Fibroblast of lung (primary cell): ENCODE results near the gene FAM181A. TPM values are rescaled to one million over a fixed set of nuclear protein-coding genes. Genes with fewer than 3 reads are reported as not detected.

Source experiments
- DNase-seq, 2 donors: peaks; one replicate each; pipeline versions ENCODE4 v3.0.0 to v3.0.0-alpha.2; 2010; ENCODE audit warnings: low read depth in 2 of 2
- H2AFZ ChIP-seq: 2 replicates; pipeline ENCODE4 v1.5.1; 2012; ENCODE audit warnings: low read length, control low read depth, inconsistent platforms
- H3K27ac ChIP-seq: 2 replicates; pipeline ENCODE4 v1.5.1; 2011; ENCODE audit warnings: low read length, control low read depth; ENCODE audit not compliant: insufficient read depth
- H3K27me3 ChIP-seq: 2 replicates; pipeline ENCODE4 v1.5.1; 2011; ENCODE audit warnings: mild to moderate bottlenecking, low read length; ENCODE audit not compliant: control insufficient read depth, insufficient read depth
- H3K36me3 ChIP-seq: 2 replicates; pipeline ENCODE4 v1.5.1; 2011; ENCODE audit warnings: low read length; ENCODE audit not compliant: control insufficient read depth, insufficient read depth
- H3K4me1 ChIP-seq: 2 replicates; pipeline ENCODE4 v1.5.1; 2011; ENCODE audit warnings: low read length; ENCODE audit not compliant: control insufficient read depth, insufficient read depth; ENCODE audit errors: extremely low read depth
- H3K4me2 ChIP-seq: 2 replicates; pipeline ENCODE4 v1.5.1; 2011; ENCODE audit warnings: low read length, control low read depth; ENCODE audit not compliant: insufficient read depth; ENCODE audit errors: extremely low read depth
- H3K4me3 ChIP-seq, 4 experiments: fragments of 200-600 bp in 1 of 4; sonication (generic) in 1 of 4; replicated peaks in 1 of 4; 2 replicates each; pipeline ENCODE4 v1.5.1; 2011 to 2016; ENCODE audit warnings: low read length in 4 of 4, low read depth in 3 of 4, mild to moderate bottlenecking in 3 of 4, control low read depth in 2 of 4, inconsistent platforms in 1 of 4, mixed read lengths in 1 of 4; ENCODE audit not compliant: insufficient read depth in 1 of 4; ENCODE audit errors: control extremely low read depth in 1 of 4
- H3K79me2 ChIP-seq: 2 replicates; pipeline ENCODE4 v1.5.1; 2012; ENCODE audit warnings: mild to moderate bottlenecking, low read length, inconsistent platforms; ENCODE audit not compliant: control insufficient read depth, insufficient read depth
- H3K9ac ChIP-seq: 2 replicates; pipeline ENCODE4 v1.5.1; 2011; ENCODE audit warnings: mild to moderate bottlenecking, low read length, control low read depth; ENCODE audit not compliant: insufficient read depth
- H3K9me3 ChIP-seq: 2 replicates; pipeline ENCODE4 v1.5.1; 2012; ENCODE audit warnings: low read depth, low read length; ENCODE audit not compliant: control insufficient read depth, insufficient read depth
- H4K20me1 ChIP-seq: 2 replicates; pipeline ENCODE4 v1.5.1; 2011; ENCODE audit warnings: low read length; ENCODE audit not compliant: control insufficient read depth, insufficient read depth; ENCODE audit errors: extremely low read depth
- CTCF ChIP-seq, 2 donors: IDR thresholded peaks in 1 of 2; conservative IDR thresholded peaks in 1 of 2; 1 replicate in 1 of 2; 2 replicates in 1 of 2; pipeline ENCODE4 v1.5.1; 2011 to 2012; ENCODE audit warnings: low read length in 2 of 2, control low read depth in 1 of 2, inconsistent platforms in 1 of 2, low read depth in 1 of 2, mild to moderate bottlenecking in 1 of 2
- EZH2 ChIP-seq: IDR thresholded peaks from 2 replicates; pipeline ENCODE4 v1.5.1; 2012; ENCODE audit warnings: low read length, control low read depth, mild to moderate bottlenecking; ENCODE audit errors: missing control alignments
- polyA plus RNA-seq, 2 donors: library from polyadenylated mRNA; depleted of rRNA in 1 of 2; stranded (reverse) in 1 of 2; unstranded in 1 of 2; fragments of >200 nt; gene quantifications; 2 replicates each; pipeline ENCODE4 v1.2.1, GENCODE V29; 2011 to 2012; ENCODE audit warnings: missing spikeins in 1 of 2
- total RNA-seq: library from RNA; depleted of rRNA; stranded (reverse); fragments of >200 nt; gene quantifications from 2 replicates; pipeline ENCODE4 v1.2.1, GENCODE V29; 2014

FAM181A gene
- total and polyA plus RNA-seq, 2 donors (not counting 1 experiment from before 2014, with no cell fraction given), result not detected

GRCh38 chr14:93950948-93951634 is 23.9 kb downstream of the FAM181A start:
- Histone ChIP-seq H3K79me2 (no peaks in the 10 kb centered on the region), H3K4me2 (no peak overlapping the region), H3K9me3 (no peaks in the 10 kb centered on the region), H3K9ac (no peak overlapping the region), H3K27me3 (no peaks in the 10 kb centered on the region), H2AFZ (no peak overlapping the region), H3K4me1 (no peaks in the 10 kb centered on the region), H4K20me1 (no peaks in the 10 kb centered on the region), H3K27ac (no peak overlapping the region), H3K36me3 (no peaks in the 10 kb centered on the region), H3K4me3 (no peak overlapping the region)
- no peak for DNase-seq
- TF ChIP-seq CTCF (conservative IDR thresholded peaks at IDR 0.05 in 1 of 2, IDR thresholded peaks at IDR 0.05 in 1 of 2; ENCODE audit: low read depth in 1 of 2, low read length in 2 of 2) (no peak), EZH2 (no peak)

GRCh38 chr14:93951635-93952540 is 24.7 kb downstream of the FAM181A start:
- H3K27ac ChIP-seq, result no peak overlapping the region
- TF ChIP-seq CTCF (conservative IDR thresholded peaks at IDR 0.05 in 1 of 2, IDR thresholded peaks at IDR 0.05 in 1 of 2; ENCODE audit: low read depth in 1 of 2, low read length in 2 of 2), result no peak
- TF ChIP-seq EZH2, result no peak
- H3K79me2 ChIP-seq, result no peaks in the 10 kb centered on the region
- peak in 1 of 2 donors; percentile 25 for DNase-seq
- H2AFZ ChIP-seq, result no peak overlapping the region
- no peaks in the 10 kb centered on the region for H3K4me1 ChIP-seq
- no peak overlapping the region for H3K4me2 ChIP-seq
- no peak overlapping the region for H3K9ac ChIP-seq
- H3K36me3 ChIP-seq, result no peaks in the 10 kb centered on the region
- H3K9me3 ChIP-seq, result no peaks in the 10 kb centered on the region
- H3K4me3 ChIP-seq, result no peak overlapping the region
- H4K20me1 ChIP-seq, result no peaks in the 10 kb centered on the region
- H3K27me3 ChIP-seq, result no peaks in the 10 kb centered on the region

- Histone ChIP-seq H3K4me2 (no peak overlapping the region), H2AFZ (no peak overlapping the region), H3K79me2 (no peaks in the 10 kb centered on the region), H3K9ac (no peak overlapping the region), H3K4me3 (no peak overlapping the region), H3K27ac (no peak overlapping the region), H3K9me3 (no peaks in the 10 kb centered on the region), H4K20me1 (no peaks in the 10 kb centered on the region), H3K36me3 (no peaks in the 10 kb centered on the region), H3K27me3 (no peaks in the 10 kb centered on the region), H3K4me1 (no peaks in the 10 kb centered on the region)
- no peak for DNase-seq
- no peak for TF ChIP-seq CTCF (conservative IDR thresholded peaks at IDR 0.05 in 1 of 2, IDR thresholded peaks at IDR 0.05 in 1 of 2; ENCODE audit: low read depth in 1 of 2, low read length in 2 of 2)
- no peak for TF ChIP-seq EZH2
These were observed 25.7 kb downstream of the FAM181A start for GRCh38 chr14:93952829-93953228.
